Measurements from ENCODE around the gene MAP3K5.
"Not testable (repeated sequence)": the region's sequence is repeated elsewhere in the genome, so short reads cannot be mapped to it uniquely, and the experiment has no call there.

MAP3K5 gene

GRCh38 chr6:136696783-136697364, 95.4 kb downstream of the MAP3K5 start:
- peaks cover 19% of the 10 kb centered on the region for H3K36me3 Mint-ChIP-seq
- no peak for ATAC-seq (ENCODE audit: low read depth)

GRCh38 chr6:136696238-136696637, 96.0 kb downstream of the MAP3K5 start:
- H3K4me3 Mint-ChIP-seq, result no peak overlapping the region
- no peak for DNase-seq (ENCODE audit: low spot score in 2 of 2)
- no peak for ATAC-seq (ENCODE audit: low read depth)
- H3K9me3 Mint-ChIP-seq, result no peaks in the 10 kb centered on the region
- H3K36me3 Mint-ChIP-seq, result peaks cover 21% of the 10 kb centered on the region
- no peak overlapping the region for H3K27ac Mint-ChIP-seq
- H3K4me1 Mint-ChIP-seq, result peaks cover 2% of the 10 kb centered on the region
- H3K27me3 Mint-ChIP-seq, result no peaks in the 10 kb centered on the region

More at GRCh38 chr6:136696783-136697364, 95.4 kb downstream of the MAP3K5 start:
- no peaks in the 10 kb centered on the region for H3K9me3 Mint-ChIP-seq
- H3K4me3 Mint-ChIP-seq, result no peak overlapping the region
- H3K27ac Mint-ChIP-seq, result no peak overlapping the region
- no peak for DNase-seq (ENCODE audit: low spot score in 2 of 2)
- no peaks in the 10 kb centered on the region for H3K27me3 Mint-ChIP-seq
- H3K4me1 Mint-ChIP-seq, result peaks cover 5% of the 10 kb centered on the region

- DNase-seq (ENCODE audit: low spot score in 2 of 2), result no peak
These were observed 96.9 kb downstream of the MAP3K5 start for GRCh38 chr6:136695412-136695811.

GRCh38 chr6:136693090-136693489, 99.2 kb downstream of the MAP3K5 start:
- H3K27me3 Mint-ChIP-seq, result no peaks in the 10 kb centered on the region
- DNase-seq (ENCODE audit: low spot score in 2 of 2) (no peak), ATAC-seq (ENCODE audit: low read depth) (no peak)
- no peaks in the 10 kb centered on the region for H3K4me1 Mint-ChIP-seq
- H3K36me3 Mint-ChIP-seq, result peaks cover 21% of the 10 kb centered on the region
- H3K4me3 Mint-ChIP-seq, result no peak overlapping the region
- H3K9me3 Mint-ChIP-seq, result no peaks in the 10 kb centered on the region
- no peak overlapping the region for H3K27ac Mint-ChIP-seq

More at GRCh38 chr6:136695412-136695811, 96.9 kb downstream of the MAP3K5 start:
- H3K27me3 Mint-ChIP-seq, result no peaks in the 10 kb centered on the region
- H3K4me3 Mint-ChIP-seq, result no peak overlapping the region
- no peaks in the 10 kb centered on the region for H3K4me1 Mint-ChIP-seq
- no peak overlapping the region for H3K27ac Mint-ChIP-seq
- peaks cover 21% of the 10 kb centered on the region for H3K36me3 Mint-ChIP-seq
- H3K9me3 Mint-ChIP-seq, result no peaks in the 10 kb centered on the region
- ATAC-seq (ENCODE audit: low read depth), result no peak

GRCh38 chr6:136687894-136688293, 104.4 kb downstream of the MAP3K5 start:
- not testable (repeated sequence) for H3K9me3 Mint-ChIP-seq; ATAC-seq (ENCODE audit: low read depth); H3K27me3 Mint-ChIP-seq; H3K4me3 Mint-ChIP-seq; DNase-seq (ENCODE audit: low spot score in 2 of 2); H3K4me1 Mint-ChIP-seq; H3K27ac Mint-ChIP-seq
- peaks cover 33% of the 10 kb centered on the region for H3K36me3 Mint-ChIP-seq

GRCh38 chr6:136685540-136686108, 106.7 kb downstream of the MAP3K5 start:
- H3K27ac Mint-ChIP-seq, result no peak overlapping the region
- ATAC-seq (ENCODE audit: low read depth), result no peak
- H3K4me3 Mint-ChIP-seq, result no peak overlapping the region
- H3K36me3 Mint-ChIP-seq, result peaks cover 34% of the 10 kb centered on the region
- DNase-seq (ENCODE audit: low spot score in 2 of 2), result no peak
- peaks cover 4% of the 10 kb centered on the region for H3K4me1 Mint-ChIP-seq
- no peaks in the 10 kb centered on the region for H3K27me3 Mint-ChIP-seq
- no peaks in the 10 kb centered on the region for H3K9me3 Mint-ChIP-seq

GRCh38 chr6:136684466-136684865, 107.8 kb downstream of the MAP3K5 start:
- Mint-ChIP-seq H3K4me1 (peaks cover 4% of the 10 kb centered on the region), H3K4me3 (no peak overlapping the region), H3K9me3 (no peaks in the 10 kb centered on the region), H3K27ac (no peak overlapping the region), H3K27me3 (no peaks in the 10 kb centered on the region), H3K36me3 (peaks cover 36% of the 10 kb centered on the region)
- ATAC-seq (ENCODE audit: low read depth) (no peak), DNase-seq (ENCODE audit: low spot score in 2 of 2) (no peak)

- Mint-ChIP-seq H3K9me3 (no peaks in the 10 kb centered on the region), H3K27ac (no peak overlapping the region), H3K4me3 (no peak overlapping the region), H3K27me3 (no peaks in the 10 kb centered on the region), H3K36me3 (peaks cover 32% of the 10 kb centered on the region), H3K4me1 (peaks cover 4% of the 10 kb centered on the region)
- DNase-seq (ENCODE audit: low spot score in 2 of 2) (no peak), ATAC-seq (ENCODE audit: low read depth) (no peak)
These were observed 108.9 kb downstream of the MAP3K5 start for GRCh38 chr6:136683209-136683941.

- peaks cover 4% of the 10 kb centered on the region for H3K4me1 Mint-ChIP-seq
- ATAC-seq (ENCODE audit: low read depth) (no peak), DNase-seq (ENCODE audit: low spot score in 2 of 2) (no peak)
- H3K9me3 Mint-ChIP-seq, result no peaks in the 10 kb centered on the region
- H3K36me3 Mint-ChIP-seq, result peaks cover 27% of the 10 kb centered on the region
- H3K4me3 Mint-ChIP-seq, result no peak overlapping the region
- no peaks in the 10 kb centered on the region for H3K27me3 Mint-ChIP-seq
- no peak overlapping the region for H3K27ac Mint-ChIP-seq
These were observed 110.0 kb downstream of the MAP3K5 start for GRCh38 chr6:136682292-136682691.

- H3K4me1 Mint-ChIP-seq, result peaks cover 3% of the 10 kb centered on the region
- H3K9me3 Mint-ChIP-seq, result peaks cover 4% of the 10 kb centered on the region
These were observed 114.5 kb downstream of the MAP3K5 start for GRCh38 chr6:136677822-136678221.

GRCh38 chr6:136677344-136677743, 114.9 kb downstream of the MAP3K5 start:
- DNase-seq (ENCODE audit: low spot score in 2 of 2), result no peak
- peaks cover 3% of the 10 kb centered on the region for H3K4me1 Mint-ChIP-seq
- peaks cover 4% of the 10 kb centered on the region for H3K9me3 Mint-ChIP-seq
- ATAC-seq (ENCODE audit: low read depth), result no peak
- H3K36me3 Mint-ChIP-seq, result peaks cover 26% of the 10 kb centered on the region
- H3K27ac Mint-ChIP-seq, result no peak overlapping the region
- H3K4me3 Mint-ChIP-seq, result no peak overlapping the region
- H3K27me3 Mint-ChIP-seq, result no peaks in the 10 kb centered on the region

More at GRCh38 chr6:136677822-136678221, 114.5 kb downstream of the MAP3K5 start:
- DNase-seq (ENCODE audit: low spot score in 2 of 2), result no peak
- ATAC-seq (ENCODE audit: low read depth), result no peak
- no peak overlapping the region for H3K4me3 Mint-ChIP-seq
- H3K27me3 Mint-ChIP-seq, result no peaks in the 10 kb centered on the region
- H3K27ac Mint-ChIP-seq, result no peak overlapping the region
- peaks cover 25% of the 10 kb centered on the region for H3K36me3 Mint-ChIP-seq

GRCh38 chr6:136676075-136676474, 116.2 kb downstream of the MAP3K5 start:
- Mint-ChIP-seq H3K9me3 (peaks cover 4% of the 10 kb centered on the region), H3K4me1 (peaks cover 3% of the 10 kb centered on the region), H3K27me3 (no peaks in the 10 kb centered on the region), H3K4me3 (no peak overlapping the region), H3K36me3 (peaks cover 26% of the 10 kb centered on the region), H3K27ac (no peak overlapping the region)
- DNase-seq (ENCODE audit: low spot score in 2 of 2), result no peak
- ATAC-seq (ENCODE audit: low read depth), result no peak

GRCh38 chr6:136673571-136673970, 118.7 kb downstream of the MAP3K5 start:
- H3K4me3 Mint-ChIP-seq, result no peak overlapping the region

GRCh38 chr6:136672144-136672543, 120.1 kb downstream of the MAP3K5 start:
- Mint-ChIP-seq H3K27ac (no peak overlapping the region), H3K9me3 (peaks cover 4% of the 10 kb centered on the region), H3K27me3 (no peaks in the 10 kb centered on the region), H3K36me3 (peaks cover 23% of the 10 kb centered on the region), H3K4me3 (no peak overlapping the region), H3K4me1 (peaks cover 3% of the 10 kb centered on the region)
- DNase-seq (ENCODE audit: low spot score in 2 of 2) (no peak), ATAC-seq (ENCODE audit: low read depth) (no peak)

More at GRCh38 chr6:136673571-136673970, 118.7 kb downstream of the MAP3K5 start:
- H3K4me1 Mint-ChIP-seq, result peaks cover 3% of the 10 kb centered on the region
- peaks cover 23% of the 10 kb centered on the region for H3K36me3 Mint-ChIP-seq
- no peak for ATAC-seq (ENCODE audit: low read depth)
- H3K27me3 Mint-ChIP-seq, result no peaks in the 10 kb centered on the region
- DNase-seq (ENCODE audit: low spot score in 2 of 2), result no peak
- no peak overlapping the region for H3K27ac Mint-ChIP-seq
- peaks cover 4% of the 10 kb centered on the region for H3K9me3 Mint-ChIP-seq
